PC-3 (cell line): Measurements from ENCODE around the gene ZNF385A.

Source experiments
- EZH2 ChIP-seq: fragments of 300-600 bp; sonication (generic); IDR thresholded peaks from one replicate; pipeline ENCODE4 v1.6.1; 2017; ENCODE audit warnings: antibody characterized with exemption, mild to moderate bottlenecking, low read length; ENCODE audit not compliant: unreplicated experiment
- EZH2phosphoT487 ChIP-seq: fragments of 300-600 bp; sonication (generic); IDR thresholded peaks from 2 replicates; pipeline ENCODE4 v1.6.1; 2018; ENCODE audit warnings: mild to moderate bottlenecking, antibody characterized with exemption, low read length, borderline replicate concordance
- TF ChIP-seq, protein P1 (sequence below): fragments of 300-600 bp; sonication (generic); conservative IDR thresholded peaks from 2 replicates; pipeline ENCODE4 v1.5.1; 2017; ENCODE audit warnings: antibody characterized with exemption, low read depth, mild to moderate bottlenecking, low read length

DNA sequence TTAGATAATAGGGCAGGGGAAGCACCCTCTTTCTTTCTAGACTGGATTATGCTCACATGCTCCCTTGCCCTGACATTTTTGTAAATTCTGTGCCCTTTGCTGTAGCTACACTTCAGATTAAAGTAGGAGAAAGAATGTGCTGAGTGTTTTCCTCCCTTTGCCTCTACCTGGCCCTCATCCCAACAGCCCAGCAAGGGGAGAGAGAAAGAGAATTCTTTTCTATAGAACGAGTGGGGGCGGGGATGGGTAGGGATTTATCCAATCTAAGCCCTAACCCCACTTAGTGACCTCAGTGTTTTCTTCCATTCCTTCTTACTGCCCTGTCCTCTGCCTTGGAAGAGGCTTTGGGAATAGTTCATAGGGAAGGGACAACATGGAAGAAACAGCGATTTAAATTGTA is 33.8 kb downstream of the ZNF385A start:
- TF ChIP-seq EZH2 (no peak), EZH2phosphoT487 (no peak)
- TF ChIP-seq, protein P1, sequence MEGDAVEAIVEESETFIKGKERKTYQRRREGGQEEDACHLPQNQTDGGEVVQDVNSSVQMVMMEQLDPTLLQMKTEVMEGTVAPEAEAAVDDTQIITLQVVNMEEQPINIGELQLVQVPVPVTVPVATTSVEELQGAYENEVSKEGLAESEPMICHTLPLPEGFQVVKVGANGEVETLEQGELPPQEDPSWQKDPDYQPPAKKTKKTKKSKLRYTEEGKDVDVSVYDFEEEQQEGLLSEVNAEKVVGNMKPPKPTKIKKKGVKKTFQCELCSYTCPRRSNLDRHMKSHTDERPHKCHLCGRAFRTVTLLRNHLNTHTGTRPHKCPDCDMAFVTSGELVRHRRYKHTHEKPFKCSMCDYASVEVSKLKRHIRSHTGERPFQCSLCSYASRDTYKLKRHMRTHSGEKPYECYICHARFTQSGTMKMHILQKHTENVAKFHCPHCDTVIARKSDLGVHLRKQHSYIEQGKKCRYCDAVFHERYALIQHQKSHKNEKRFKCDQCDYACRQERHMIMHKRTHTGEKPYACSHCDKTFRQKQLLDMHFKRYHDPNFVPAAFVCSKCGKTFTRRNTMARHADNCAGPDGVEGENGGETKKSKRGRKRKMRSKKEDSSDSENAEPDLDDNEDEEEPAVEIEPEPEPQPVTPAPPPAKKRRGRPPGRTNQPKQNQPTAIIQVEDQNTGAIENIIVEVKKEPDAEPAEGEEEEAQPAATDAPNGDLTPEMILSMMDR: no peak
